H9 (cell line): ENCODE data around the gene SMAD3. TPM values are rescaled to one million over a fixed set of nuclear protein-coding genes. Genes with fewer than 3 reads are reported as not detected.

ENCODE experiments used
- DNase-seq: peaks from one replicate; pipeline ENCODE4 v3.0.0-alpha.2; 2017
- H2AFZ ChIP-seq: one replicate; pipeline ENCODE4 v1.6.1; 2013; ENCODE audit warnings: mild to moderate bottlenecking, low read length, control low read depth, moderate library complexity
- H2AK5ac ChIP-seq: 2 replicates; pipeline ENCODE4 v1.6.1; 2013; ENCODE audit warnings: low read length, control low read depth, mixed read lengths; ENCODE audit not compliant: insufficient read length
- H2BK120ac ChIP-seq: one replicate; pipeline ENCODE4 v1.6.1; 2013; ENCODE audit warnings: low read depth, mild to moderate bottlenecking, low read length, control low read depth, inconsistent platforms; ENCODE audit not compliant: poor library complexity, severe bottlenecking
- H2BK12ac ChIP-seq: 2 replicates; pipeline ENCODE4 v1.6.1; 2013; ENCODE audit warnings: low read length, control low read depth, mixed read lengths, low read depth; ENCODE audit not compliant: insufficient read length
- H2BK15ac ChIP-seq: 2 replicates; pipeline ENCODE4 v1.6.1; 2013; ENCODE audit warnings: low read depth, low read length, control low read depth
- H2BK20ac ChIP-seq: one replicate; pipeline ENCODE4 v1.6.1; 2013; ENCODE audit warnings: low read depth, mild to moderate bottlenecking, low read length, control low read depth, inconsistent platforms; ENCODE audit not compliant: poor library complexity, severe bottlenecking
- H2BK5ac ChIP-seq: 2 replicates; pipeline ENCODE4 v1.6.1; 2013; ENCODE audit warnings: low read length, control low read depth, mixed read lengths; ENCODE audit not compliant: insufficient read length
- H3K14ac ChIP-seq: 2 replicates; pipeline ENCODE4 v1.6.1; 2013; ENCODE audit warnings: low read length, control low read depth; ENCODE audit not compliant: insufficient read depth
- H3K18ac ChIP-seq: 2 replicates; pipeline ENCODE4 v1.6.1; 2013; ENCODE audit warnings: low read depth, mild to moderate bottlenecking, mixed read lengths, low read length, control low read depth; ENCODE audit not compliant: insufficient read length
- H3K23ac ChIP-seq: 2 replicates; pipeline ENCODE4 v1.6.1; 2013; ENCODE audit warnings: low read length, control low read depth, mixed read lengths, low read depth; ENCODE audit not compliant: insufficient read length
- H3K23me2 ChIP-seq: 2 replicates; pipeline ENCODE4 v1.6.1; 2013; ENCODE audit warnings: low read depth, mild to moderate bottlenecking, mixed read lengths, low read length, control low read depth; ENCODE audit not compliant: insufficient read length, poor library complexity, severe bottlenecking
- H3K27ac ChIP-seq: 2 replicates; pipeline ENCODE4 v1.5.1; 2013; ENCODE audit warnings: low read length, control low read depth, mixed read lengths, low read depth; ENCODE audit not compliant: insufficient read length
- H3K27me3 ChIP-seq: 2 replicates; pipeline ENCODE4 v1.6.1; 2013; ENCODE audit warnings: low read length, control low read depth, inconsistent platforms; ENCODE audit not compliant: insufficient read depth
- H3K4ac ChIP-seq: 2 replicates; pipeline ENCODE4 v1.6.1; 2013; ENCODE audit warnings: low read depth, mild to moderate bottlenecking, control low read depth, inconsistent platforms, low read length, moderate library complexity
- H3K4me1 ChIP-seq: 2 replicates; pipeline ENCODE4 v1.6.1; 2013; ENCODE audit warnings: low read length, control low read depth, inconsistent platforms; ENCODE audit not compliant: insufficient read depth
- H3K4me2 ChIP-seq: 2 replicates; pipeline ENCODE4 v1.6.1; 2013; ENCODE audit warnings: low read length, control low read depth, mixed read lengths; ENCODE audit not compliant: insufficient read length, insufficient read depth
- H3K56ac ChIP-seq: 2 replicates; pipeline ENCODE4 v1.6.1; 2013; ENCODE audit warnings: low read depth, mild to moderate bottlenecking, mixed read lengths, low read length, control low read depth; ENCODE audit not compliant: insufficient read length
- H3K79me1 ChIP-seq: 2 replicates; pipeline ENCODE4 v1.6.1; 2013; ENCODE audit warnings: low read depth, mild to moderate bottlenecking, moderate library complexity, low read length, control low read depth, inconsistent platforms; ENCODE audit not compliant: insufficient read depth, poor library complexity, severe bottlenecking
- H3K79me2 ChIP-seq: 2 replicates; pipeline ENCODE4 v1.6.1; 2013; ENCODE audit warnings: low read length, control low read depth, inconsistent platforms; ENCODE audit not compliant: insufficient read depth
- H3K9ac ChIP-seq: 2 replicates; pipeline ENCODE4 v1.6.1; 2013; ENCODE audit warnings: low read length, control low read depth, mixed read lengths; ENCODE audit not compliant: insufficient read length; ENCODE audit errors: extremely low read depth
- H3K9me3 ChIP-seq: one replicate; pipeline ENCODE4 v1.6.1; 2013; ENCODE audit warnings: low read depth, low read length, inconsistent platforms; ENCODE audit not compliant: control insufficient read depth
- H3T11ph ChIP-seq: one replicate; pipeline ENCODE4 v1.6.1; 2013; ENCODE audit warnings: mild to moderate bottlenecking, low read length, control low read depth, inconsistent platforms
- H4K20me1 ChIP-seq: one replicate; pipeline ENCODE4 v1.6.1; 2013; ENCODE audit not compliant: control insufficient read depth, insufficient read length, insufficient read depth
- H4K5ac ChIP-seq: 2 replicates; pipeline ENCODE4 v1.6.1; 2013; ENCODE audit warnings: low read depth, mild to moderate bottlenecking, mixed read lengths, low read length, control low read depth; ENCODE audit not compliant: insufficient read length
- H4K8ac ChIP-seq: replicated peaks from 2 replicates; pipeline ENCODE4 v1.6.1; 2013; ENCODE audit warnings: low read length, control low read depth, mixed read lengths, low read depth; ENCODE audit not compliant: insufficient read length
- H4K91ac ChIP-seq: 2 replicates; pipeline ENCODE4 v1.6.1; 2013; ENCODE audit warnings: low read depth, mild to moderate bottlenecking, moderate library complexity, mixed read lengths, low read length, control low read depth; ENCODE audit not compliant: insufficient read length
- H3K27ac Mint-ChIP-seq, 3 experiments: 2 replicates in 2 of 3; 3 replicates in 1 of 3; pipeline ENCODE4 v1.8.0; 2020 to 2021; ENCODE audit warnings: mixed read lengths in 3 of 3, mild to moderate bottlenecking in 1 of 3, moderate library complexity in 1 of 3
- H3K27me3 Mint-ChIP-seq: 2 replicates; pipeline ENCODE4 v1.8.0; 2021; ENCODE audit warnings: low read depth, mild to moderate bottlenecking, moderate library complexity, mixed read lengths
- H3K36me3 Mint-ChIP-seq, 3 experiments: 2 replicates in 2 of 3; 3 replicates in 1 of 3; pipeline ENCODE4 v1.8.0; 2020 to 2021; ENCODE audit warnings: low read depth in 3 of 3, mixed read lengths in 3 of 3; ENCODE audit not compliant: insufficient read depth in 1 of 3
- H3K4me1 Mint-ChIP-seq, 2 experiments: 2 replicates each; pipeline ENCODE4 v1.8.0; 2020; ENCODE audit warnings: mixed read lengths in 2 of 2
- H3K4me3 Mint-ChIP-seq, 2 experiments: 2 replicates in 1 of 2; 3 replicates in 1 of 2; pipeline ENCODE4 v1.8.0; 2020 to 2021; ENCODE audit warnings: mild to moderate bottlenecking in 2 of 2, mixed read lengths in 2 of 2, moderate library complexity in 1 of 2
- H3K9me3 Mint-ChIP-seq, 2 experiments: 2 replicates in 1 of 2; 3 replicates in 1 of 2; pipeline ENCODE4 v1.8.0; 2020; ENCODE audit warnings: mild to moderate bottlenecking in 2 of 2, mixed read lengths in 2 of 2, moderate library complexity in 1 of 2
- CTCF ChIP-seq: fragments of 200-600 bp; sonication (generic); conservative IDR thresholded peaks from 3 replicates; pipeline ENCODE4 v1.8.0; 2021; ENCODE audit warnings: antibody characterized with exemption, mild to moderate bottlenecking
- WGBS: extraction: QIAGEN DNeasy Blood & Tissue Kit; methylation state at CpG from one replicate; pipeline ENCODE4 v1.1.7; 2013; ENCODE audit warnings: missing lambda C conversion rate, low lambda C conversion rate, mixed read lengths; ENCODE audit not compliant: insufficient read length; ENCODE audit errors: extremely low coverage; 5-methylcytosine and 5-hydroxymethylcytosine counted together
- total RNA-seq: library from RNA; stranded (reverse); gene quantifications from 2 replicates; pipeline ENCODE4 v1.2.1, GENCODE V29; 2021

Gene SMAD3
- total RNA-seq, 1 experiment from 2014 or later = 26.7 TPM

- no peaks in the 10 kb centered on the region for H3K23me2 ChIP-seq
- H3K27me3 ChIP-seq = no peaks in the 10 kb centered on the region
- no peak overlapping the region for H3T11ph ChIP-seq
- no peaks in the 10 kb centered on the region; the same call in 1 of the 2 replicates for H3K4me1 ChIP-seq
- no peak for DNase-seq
- no peaks in the 10 kb centered on the region for H3K79me1 ChIP-seq
- no peak overlapping the region for H2AFZ ChIP-seq
- H4K5ac ChIP-seq = no peak overlapping the region
- H4K20me1 ChIP-seq = no peaks in the 10 kb centered on the region
- no peak overlapping the region for H3K56ac ChIP-seq
- H2BK12ac ChIP-seq = no peak overlapping the region
- WGBS = no CpG with 5 or more reads among the region's 8 CpGs
- Mint-ChIP-seq H3K4me3 (no peak overlapping the region), H3K4me1 (peaks cover 27 to 34% of the 10 kb centered on the region in 2 experiments), H3K9me3 (no peaks in the 10 kb centered on the region), H3K27me3 (no peaks in the 10 kb centered on the region), H3K27ac (peak overlapping the region in 2 of 3 experiments; percentile 20 to 84; a peak in 3 of 7 replicates), H3K36me3 (peaks cover 0 to 5% (median 0%) of the 10 kb centered on the region in 3 experiments; a peak in 2 of 7 replicates)
- no peak overlapping the region for H3K27ac ChIP-seq
- no peak overlapping the region for H3K23ac ChIP-seq
- no peak overlapping the region for H2BK15ac ChIP-seq
- H3K9me3 ChIP-seq = no peaks in the 10 kb centered on the region
- no peak overlapping the region; the same call in 1 of the 2 replicates for H3K14ac ChIP-seq
- H4K91ac ChIP-seq = no peak overlapping the region
- no peak overlapping the region for H2BK5ac ChIP-seq
- no peak overlapping the region for H3K4me2 ChIP-seq
- no peak overlapping the region for H3K18ac ChIP-seq
- no peaks in the 10 kb centered on the region for H3K79me2 ChIP-seq
- H2BK20ac ChIP-seq = no peak overlapping the region
- no peak overlapping the region for H4K8ac ChIP-seq
- H3K9ac ChIP-seq = no peak overlapping the region
- no peak overlapping the region for H2AK5ac ChIP-seq
- no peak for TF ChIP-seq CTCF
- no peak overlapping the region for H2BK120ac ChIP-seq
- no peak overlapping the region for H3K4ac ChIP-seq
These were observed 33.4 kb downstream of the SMAD3 start for GRCh38 chr15:67098768-67099282.
